HG03064 (cell line): Measurements from ENCODE around the gene PCSK5.

Experiments
- ATAC-seq: cut with Tn5 transposase; IDR thresholded peaks from one replicate; pipeline ENCODE4 v1.9.1; 2021; ENCODE audit warnings: low read depth; ENCODE audit not compliant: unreplicated experiment

Gene PCSK5

DNA sequence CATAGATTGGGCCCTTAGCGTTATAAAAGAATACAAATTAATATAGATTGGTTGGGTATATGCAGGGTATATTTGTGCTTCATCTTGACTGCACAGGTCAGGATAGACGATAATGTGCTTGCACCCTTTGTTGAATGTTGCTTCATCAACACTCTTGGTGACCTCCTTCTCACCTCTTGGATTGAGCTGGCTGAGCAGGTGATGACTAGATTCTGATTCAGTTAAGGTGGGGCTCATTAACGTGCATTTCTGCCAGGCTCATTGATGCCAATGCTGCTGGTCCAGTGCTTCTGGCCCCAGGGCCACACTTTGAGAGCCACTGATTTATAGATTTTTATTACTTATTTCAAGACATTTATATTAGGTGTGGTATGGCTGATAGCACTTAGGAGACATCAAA is 27.7 kb downstream of the PCSK5 start:
- ATAC-seq = no peak

DNA sequence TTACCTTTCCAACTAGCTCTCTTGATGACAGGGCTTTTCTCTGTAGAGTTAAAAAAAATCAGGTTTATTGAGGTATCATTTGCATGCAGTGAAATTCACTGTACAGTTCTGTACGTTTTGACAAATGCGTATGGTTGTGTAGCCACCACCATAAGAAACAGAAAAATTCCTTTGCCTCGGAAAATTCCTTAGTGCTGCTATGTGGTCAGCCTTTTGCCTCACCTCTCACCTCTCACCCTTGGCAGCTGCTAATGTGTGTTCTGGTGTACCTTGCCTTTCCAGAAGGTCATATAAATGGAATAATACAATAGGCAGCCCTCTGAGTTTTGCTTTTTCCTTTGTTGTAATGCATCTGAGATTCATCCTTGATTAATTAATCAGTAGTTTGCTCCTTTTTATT is 28.4 kb downstream of the PCSK5 start:
- no peak for ATAC-seq

DNA sequence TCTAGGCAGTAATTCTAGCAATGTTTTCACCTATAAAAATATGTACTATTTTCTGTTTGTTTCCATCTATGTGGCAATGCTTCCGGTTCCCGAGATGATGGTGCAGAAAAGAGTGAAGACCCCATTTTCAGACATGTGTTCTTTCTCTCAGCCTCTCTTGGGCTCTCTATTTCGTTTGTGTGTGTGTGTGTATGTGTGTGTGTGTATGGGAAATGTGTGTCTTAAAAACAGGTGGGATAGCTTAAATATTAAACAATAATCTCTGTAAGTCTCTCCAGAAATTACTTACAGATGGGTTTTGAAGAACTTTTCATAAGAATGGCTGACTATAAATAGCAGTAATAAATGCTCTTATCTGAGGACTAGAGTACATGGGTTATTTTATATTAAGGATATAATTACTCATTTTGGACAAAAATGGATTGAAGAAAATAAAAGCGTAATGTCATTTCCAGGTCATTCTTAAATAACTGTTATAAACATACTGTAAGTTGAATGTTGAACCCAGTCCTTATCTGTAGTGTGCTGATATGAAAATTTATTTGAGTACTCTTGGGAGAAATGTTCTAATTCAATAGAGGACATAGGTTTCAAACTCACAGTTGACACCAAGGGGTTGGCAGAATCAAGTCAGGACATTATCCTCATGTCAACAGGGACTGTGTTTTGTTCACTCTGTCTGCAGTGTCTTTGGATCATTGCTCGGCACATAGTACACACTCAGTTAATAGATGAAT is 31.1 kb downstream of the PCSK5 start:
- no peak for ATAC-seq

DNA sequence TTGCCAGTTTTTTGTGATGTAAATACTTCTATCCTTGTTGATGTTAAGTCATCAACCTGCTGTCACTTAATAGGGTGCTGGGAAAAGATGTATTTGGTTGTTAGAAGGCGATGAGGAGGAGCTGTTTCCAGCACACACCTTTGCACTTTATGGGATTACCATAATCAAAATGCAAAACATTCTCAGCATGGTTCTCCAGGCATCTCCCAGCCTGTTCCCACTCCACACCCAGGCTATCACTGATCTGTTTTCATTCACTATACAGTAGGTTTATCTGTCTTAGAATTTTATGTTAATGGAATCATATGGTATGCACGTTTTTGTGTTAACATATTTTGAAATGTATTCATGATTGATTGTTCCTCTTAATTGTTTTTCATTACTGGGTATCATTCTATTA is 35.9 kb downstream of the PCSK5 start:
- ATAC-seq = no peak

DNA sequence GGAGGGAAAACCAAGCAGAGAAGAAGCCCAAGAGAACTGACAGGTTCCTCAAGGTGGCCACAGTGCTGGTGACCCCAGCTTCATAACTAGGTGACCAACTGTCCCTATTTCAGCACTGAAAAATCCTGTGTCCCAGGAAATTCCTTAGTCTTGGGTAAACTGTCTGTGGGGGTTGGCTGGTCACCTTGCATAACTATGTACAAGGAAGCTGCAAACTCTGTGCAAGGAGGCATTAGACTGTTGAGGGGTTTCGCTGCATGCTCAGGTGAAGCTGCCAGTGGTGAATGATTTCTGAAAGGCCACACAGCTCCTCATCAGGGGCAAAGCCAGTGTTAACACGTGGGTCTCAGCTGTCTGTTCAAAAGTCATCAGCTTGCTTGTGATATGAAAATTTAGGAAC is 36.9 kb downstream of the PCSK5 start:
- no peak for ATAC-seq

DNA sequence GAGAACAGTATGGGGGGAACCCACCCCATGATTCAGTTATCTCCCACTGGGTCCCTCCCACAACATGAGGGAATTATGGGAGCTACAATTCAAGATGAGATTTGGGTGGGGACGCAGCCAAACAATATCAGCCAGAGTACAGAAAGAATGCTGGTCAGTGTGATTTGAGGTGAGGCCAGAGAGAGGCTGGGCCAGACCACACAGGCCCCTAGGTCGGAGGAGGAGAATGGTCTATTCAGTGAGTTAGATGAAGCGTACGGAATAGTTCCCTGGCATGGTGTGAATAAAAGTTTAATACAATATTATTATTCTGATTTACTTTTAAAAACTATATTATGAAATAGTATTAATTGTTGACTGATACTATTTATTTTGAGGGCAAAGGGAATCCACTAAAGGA is 39.7 kb downstream of the PCSK5 start:
- no peak for ATAC-seq

DNA sequence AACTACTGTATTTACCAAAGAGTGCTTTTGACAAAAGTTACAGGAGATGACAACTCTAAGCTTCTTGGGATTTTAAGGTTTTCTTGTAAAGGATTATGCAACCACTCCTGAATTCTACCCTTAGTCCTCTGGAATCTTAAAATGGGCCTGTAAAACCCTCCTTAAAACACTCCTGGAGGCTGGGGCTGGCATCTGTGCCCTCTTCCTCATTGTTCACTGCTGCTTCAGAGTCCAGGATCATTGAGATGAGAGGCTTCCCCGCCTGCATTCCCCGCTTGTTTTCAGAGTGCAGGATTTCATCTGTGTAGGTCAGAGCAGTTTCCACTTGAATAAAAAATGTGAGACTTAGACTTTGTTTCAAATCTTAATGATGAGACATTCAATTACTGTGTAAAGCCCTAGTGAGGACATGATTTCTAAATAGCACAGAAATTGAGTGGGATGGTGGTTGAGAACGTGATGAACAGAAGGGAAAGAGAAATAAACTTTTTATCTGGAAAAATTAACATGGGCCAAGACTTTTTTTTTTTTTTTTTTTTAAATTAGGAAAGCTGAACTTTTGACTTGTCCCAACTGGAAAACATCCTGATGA is 40.4 kb downstream of the PCSK5 start:
- ATAC-seq = no peak

DNA sequence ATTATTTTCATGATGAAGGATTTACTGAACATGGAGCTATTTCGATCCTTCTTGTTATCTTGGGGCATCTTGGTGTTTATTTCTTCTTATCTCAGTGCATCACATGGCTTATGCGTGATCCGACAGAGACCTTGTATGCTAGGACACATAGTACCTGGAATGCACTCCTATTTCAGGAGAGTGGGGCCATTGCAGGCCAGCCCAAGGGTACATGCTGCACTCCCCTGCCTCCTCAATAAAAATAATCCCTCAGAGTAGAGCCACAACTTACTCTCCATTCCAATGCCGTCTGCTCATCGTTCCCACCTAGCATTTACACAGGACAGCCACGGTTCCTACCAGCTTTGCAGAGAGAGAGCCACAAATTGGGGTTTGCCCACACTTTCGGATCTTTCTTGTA is 43.5 kb downstream of the PCSK5 start:
- no peak for ATAC-seq

DNA sequence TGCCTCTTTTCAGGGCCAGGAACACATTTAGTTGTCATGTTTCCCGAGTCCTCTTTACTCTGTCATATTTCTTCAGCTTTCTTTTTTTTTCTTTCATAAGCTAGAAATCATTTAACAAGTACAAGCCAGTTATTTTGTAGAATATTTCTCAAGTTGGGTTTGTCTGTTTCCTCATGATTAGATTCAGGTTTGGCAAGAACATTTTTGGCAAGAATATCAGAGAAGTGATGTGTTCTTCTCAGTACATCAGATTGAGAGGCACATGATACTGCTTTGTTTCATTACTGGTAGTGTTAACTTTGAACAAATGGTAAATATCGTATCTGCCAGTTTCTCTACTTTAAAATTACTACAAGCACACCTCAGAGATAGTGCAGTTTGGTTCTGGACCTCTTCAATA is 45.1 kb downstream of the PCSK5 start:
- no peak for ATAC-seq

DNA sequence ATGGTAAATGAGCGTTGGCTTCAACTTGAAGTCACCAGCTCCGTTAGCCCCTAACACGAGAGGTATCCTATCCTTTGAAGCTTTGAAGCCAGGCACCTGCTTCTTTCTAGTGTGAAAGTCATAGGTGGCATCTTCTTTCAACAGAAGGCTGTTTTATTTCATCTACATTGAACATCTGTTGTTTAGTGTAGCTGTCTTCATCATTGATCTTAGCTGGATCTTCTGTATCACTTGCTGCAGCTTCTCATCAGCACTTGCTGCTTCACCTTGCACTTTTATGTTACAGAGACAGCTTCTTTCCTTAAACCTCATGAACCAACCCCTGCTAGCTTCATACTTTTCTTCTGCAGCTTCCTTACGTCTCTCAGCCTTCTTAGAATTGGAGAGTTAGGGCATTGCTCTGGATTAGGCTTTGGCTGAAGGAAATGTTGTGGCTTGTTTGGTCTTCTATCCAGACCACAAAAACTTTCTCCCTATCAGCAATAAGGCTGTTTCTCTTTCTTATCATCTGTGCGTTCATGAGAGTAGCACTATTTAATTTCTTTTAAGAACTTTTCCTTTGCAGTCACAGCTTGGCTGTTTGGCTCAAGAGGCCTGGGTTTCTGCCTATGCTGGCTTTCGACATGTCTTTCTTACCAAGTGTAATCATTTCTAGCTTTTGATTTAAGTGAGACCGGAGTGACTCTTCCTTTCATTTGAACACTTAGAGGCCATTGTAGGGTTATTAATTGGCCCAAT is 47.2 kb downstream of the PCSK5 start:
- ATAC-seq = no peak

DNA sequence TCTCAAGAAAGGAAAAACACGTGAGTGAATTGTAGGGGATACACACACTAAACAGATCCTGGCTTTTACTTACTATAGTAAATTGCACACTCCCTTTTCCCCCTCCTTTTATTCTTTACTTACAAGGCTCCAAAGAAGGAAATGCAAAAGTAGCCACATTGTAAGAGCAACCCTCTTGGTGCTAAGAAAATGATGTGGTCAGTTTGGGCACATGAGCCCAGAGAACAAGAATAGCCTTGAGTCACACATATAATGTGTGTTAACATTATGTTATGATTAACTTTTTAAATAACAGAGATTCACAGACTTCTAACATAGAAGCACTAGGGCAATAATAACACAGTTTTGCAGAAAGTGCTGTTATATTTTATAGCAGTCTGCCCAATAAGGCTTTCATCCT is 48.5 kb downstream of the PCSK5 start:
- ATAC-seq = no peak

DNA sequence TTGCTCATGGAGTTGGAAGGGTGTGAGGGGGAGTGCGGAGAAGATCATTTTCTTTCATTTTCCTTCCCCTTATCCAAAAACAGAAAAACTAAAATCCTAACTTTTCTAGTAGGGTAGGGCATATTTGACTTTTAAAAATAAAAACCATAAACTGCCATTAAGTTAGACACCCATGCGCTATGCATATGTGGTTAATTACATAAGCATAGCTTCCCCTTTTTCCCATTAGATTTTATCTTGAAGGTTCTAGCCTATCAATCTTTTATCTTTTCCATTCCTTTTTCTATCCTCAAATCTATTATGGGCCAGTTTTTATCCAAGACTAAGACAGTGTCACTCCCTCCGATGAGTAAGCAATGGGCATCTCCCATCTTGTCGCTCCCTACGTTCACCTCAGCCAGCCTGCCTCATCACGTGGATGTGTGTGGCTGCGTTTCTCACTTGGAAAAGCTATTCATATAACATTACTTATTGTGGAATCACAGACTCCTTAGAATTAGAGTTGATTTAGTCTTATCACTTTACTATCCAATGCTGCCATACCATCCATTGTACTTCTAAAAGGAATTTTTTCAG is 49.2 kb downstream of the PCSK5 start:
- ATAC-seq = no peak

DNA sequence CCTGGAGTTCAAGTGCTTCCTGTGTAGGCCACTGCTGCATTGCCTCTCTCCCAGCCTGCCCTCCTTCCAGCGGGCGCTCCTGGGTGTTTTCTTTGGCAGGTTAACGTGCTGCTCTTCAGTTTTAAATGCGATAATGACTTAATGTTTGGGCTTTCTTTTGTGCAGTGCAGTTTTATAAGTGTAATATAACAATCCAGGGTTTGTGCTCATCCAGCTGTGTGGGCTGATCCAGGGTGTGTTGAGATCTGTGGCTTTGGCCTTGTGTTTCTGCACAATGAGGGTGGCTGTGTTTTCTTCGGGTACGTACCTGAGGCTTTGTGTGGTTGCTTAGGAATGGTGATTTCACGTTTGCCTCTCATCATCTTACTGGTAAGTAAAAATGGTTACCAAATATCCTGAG is 50.6 kb downstream of the PCSK5 start:
- no peak for ATAC-seq

DNA sequence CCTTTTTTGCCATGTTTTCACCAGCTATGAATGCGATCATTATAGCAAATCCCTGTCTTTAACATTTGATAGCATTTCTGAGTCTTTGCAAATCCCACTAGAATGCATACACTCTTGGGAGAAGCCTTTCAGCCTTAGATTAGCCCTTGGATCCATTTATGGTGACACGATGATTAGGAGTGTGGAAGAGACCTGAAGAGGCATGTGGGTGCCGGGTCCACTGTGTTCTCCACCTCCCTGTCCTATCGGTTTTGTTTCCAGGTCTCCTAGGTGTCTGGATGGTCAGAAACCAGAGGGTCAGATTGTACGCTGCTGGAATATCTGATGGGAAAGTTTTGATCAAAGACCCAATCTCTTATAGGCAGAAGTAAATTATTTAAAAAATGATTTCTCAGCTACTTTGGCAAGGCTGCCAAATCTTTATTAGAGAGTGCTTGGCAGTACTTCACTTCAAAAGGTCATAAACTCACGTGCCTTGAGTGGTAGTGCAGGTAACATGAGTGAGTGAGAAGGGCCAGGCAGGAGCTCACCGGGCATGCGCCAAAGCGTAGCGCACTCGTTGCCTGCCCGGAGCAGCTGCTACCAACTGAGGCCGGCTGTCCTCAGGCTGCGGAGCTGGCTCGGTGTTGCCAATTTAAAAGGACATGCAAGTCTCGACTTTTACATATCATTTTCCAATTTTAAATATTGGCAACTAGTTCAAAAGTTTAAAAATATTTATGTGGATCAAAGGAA is 51.3 kb downstream of the PCSK5 start:
- no peak for ATAC-seq

DNA sequence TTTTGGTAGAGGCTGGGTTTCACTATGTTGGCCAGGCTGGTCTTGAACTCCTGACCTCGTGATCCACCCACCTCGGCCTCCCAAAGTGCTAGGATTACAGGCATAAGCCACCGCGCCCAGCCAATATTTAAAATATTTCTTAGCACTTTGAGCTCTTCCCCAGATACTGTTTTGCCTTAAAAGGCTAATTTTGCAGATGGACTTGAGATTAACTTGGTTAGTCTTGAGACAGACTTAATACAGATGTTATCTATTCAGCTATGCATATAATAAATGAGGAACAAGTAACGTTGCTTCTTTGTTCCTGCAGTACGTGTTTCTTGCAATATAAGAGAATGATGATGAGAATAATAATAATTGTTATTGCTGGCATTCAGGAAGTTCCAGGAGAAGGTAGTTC is 56.3 kb downstream of the PCSK5 start:
- ATAC-seq = no peak

DNA sequence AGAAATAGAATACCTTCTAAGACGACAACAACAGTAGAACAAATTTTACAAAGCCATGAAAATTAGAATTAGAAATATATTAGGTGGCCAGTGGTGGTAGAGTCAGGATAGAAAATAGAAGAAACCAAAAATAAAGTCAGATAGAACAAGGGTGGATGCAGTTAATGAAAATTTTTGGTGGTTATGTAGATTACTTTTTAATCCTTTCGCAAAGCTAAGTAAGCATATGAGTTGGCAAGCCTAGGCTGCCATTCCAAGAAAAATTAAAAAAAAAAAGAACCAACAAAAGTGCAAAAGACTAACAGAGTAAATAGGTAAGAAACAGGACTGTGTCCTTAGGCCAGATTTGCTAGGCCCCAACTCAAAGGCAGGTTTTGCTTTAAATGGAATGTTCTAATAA is 56.8 kb downstream of the PCSK5 start:
- no peak for ATAC-seq

DNA sequence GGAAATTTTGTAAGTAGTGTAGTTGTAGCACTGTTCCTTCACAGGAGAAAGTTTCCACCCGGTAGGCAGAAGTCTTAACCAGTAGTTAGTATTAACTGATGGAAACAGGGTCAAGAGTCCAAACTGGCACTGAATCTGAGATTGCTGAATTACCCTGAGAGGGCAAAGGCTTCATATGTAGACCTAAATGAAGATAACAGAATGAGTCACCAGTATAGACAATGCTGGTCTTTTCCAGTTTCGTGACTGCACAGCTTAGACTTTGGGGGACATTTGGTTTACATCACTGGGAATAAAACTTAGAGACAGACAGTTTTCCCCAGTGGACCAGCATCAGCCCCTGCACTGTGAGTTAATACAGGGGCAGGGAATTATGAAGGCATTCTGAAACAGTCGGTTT is 60.5 kb downstream of the PCSK5 start:
- ATAC-seq = no peak

DNA sequence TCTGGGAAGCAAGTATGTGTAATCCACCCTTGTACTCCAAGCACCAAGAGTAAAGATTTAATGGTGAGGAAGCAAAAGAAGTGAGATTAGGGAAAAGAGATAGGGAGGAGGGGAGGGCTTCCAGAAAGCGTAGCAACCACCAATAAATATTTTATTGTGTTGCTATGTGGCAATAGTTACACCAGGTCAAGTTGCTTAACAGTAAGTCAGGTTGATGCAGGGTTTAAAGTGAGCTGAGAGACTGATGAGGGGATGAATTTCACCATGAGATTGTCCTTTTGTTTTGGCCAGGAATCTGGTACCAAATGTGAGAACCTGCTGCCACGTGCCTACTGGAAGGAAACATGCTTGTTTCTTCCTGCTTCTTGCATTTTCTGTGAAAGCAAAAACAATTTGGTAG is 62.7 kb downstream of the PCSK5 start:
- ATAC-seq = no peak

DNA sequence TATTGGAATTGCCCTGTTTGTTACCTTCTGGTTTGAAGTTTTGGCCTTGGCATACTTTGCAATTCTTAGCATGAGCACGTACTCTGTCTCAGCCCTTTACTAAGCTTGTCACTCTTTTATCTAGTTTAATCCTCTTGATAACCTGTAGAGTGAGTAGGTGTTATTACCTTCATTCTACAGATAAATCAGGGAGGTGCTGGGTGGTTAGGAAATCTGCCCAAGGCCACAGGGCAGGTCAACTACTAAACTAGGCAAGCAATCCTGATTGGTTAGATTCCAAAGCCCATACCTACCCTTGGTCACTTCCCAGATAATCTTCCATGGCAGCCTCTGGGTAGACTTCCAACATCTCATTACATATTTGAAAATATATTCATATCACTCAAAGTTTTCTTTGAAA is 65.7 kb downstream of the PCSK5 start:
- no peak for ATAC-seq

DNA sequence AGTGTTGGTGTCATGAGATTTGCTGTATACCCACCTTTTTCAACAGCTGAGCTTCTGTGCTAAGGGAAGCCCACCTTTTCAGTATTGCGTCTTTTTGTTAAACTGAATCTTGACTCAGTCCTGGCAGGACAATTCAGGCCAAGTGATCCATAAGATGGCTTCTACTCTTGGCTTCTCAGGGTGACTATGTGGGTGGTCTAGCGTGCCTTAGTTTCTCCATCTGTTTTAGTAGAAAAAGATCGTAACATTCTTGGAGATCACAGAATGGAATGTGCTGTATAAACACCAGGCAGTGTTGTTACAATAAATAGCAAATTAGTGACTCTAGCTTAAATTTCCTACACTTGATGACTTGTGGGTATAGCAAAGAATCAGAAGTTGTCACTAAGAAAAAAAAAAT is 66.6 kb downstream of the PCSK5 start:
- ATAC-seq = no peak

DNA sequence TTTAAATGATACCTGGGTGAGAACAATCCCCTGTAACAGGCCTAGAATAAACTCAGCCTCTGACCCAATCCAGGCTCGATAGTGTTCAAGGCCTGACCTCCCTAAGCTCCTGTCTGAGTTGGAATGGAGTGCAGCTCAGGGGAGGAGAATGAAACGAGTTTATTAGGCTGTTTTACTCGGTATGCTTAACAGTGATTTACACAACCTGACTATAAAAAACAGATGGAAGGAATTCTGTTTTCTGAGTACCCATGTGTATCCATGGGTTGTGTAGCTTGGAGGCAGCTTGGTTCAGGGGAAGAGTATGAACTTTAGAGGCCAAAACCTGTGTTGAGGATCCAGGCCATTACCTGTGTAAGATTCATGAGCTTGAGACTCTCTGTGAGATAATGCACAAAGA is 67.8 kb downstream of the PCSK5 start:
- ATAC-seq = no peak
